Fibroblast of skin of scalp (primary cell): ENCODE measurements around the gene IGF2BP2.

Experiments used
- DNase-seq: peaks from one replicate; pipeline ENCODE4 v3.0.0-alpha.2; 2013

Gene IGF2BP2

DNA sequence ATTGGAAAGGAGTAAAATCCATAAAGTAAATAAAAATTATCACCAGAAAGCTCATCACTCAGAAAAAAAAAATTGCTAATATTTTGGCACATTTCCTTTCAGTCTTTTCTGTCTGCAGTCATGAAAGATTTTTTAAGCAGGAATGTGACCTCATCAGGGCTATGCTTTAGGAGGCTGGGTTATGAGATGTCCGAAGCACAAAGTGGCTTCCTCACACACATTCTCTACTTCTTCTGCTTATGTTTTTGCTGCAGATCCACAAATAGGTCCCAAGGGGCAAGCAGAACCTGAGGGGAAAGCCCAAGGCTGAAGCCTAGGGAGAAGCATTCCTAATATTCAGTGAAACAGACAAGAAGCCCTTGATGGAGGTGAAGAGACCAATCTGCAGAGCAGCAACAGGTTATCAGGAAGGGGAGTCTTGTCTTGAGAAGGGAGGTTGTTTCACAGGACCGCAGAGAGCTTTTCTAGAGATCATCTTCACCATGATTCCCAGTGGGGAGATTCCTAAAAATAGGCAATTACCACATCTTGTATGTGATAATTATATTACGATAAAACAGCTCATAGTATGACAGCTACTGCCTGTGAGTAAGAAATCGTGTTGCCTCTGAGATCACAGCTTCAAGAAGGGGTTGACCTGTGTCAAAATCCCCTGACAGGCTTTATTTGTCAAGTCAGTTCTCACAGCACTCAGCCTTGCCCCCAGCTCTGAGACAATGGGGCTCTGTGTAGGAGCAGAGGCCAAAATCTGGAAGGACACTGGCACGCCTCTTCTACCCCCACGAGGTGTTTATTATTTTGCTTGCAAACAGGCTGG, 60.5 kb downstream of the IGF2BP2 start:
- peak; percentile 53 for DNase-seq

DNA sequence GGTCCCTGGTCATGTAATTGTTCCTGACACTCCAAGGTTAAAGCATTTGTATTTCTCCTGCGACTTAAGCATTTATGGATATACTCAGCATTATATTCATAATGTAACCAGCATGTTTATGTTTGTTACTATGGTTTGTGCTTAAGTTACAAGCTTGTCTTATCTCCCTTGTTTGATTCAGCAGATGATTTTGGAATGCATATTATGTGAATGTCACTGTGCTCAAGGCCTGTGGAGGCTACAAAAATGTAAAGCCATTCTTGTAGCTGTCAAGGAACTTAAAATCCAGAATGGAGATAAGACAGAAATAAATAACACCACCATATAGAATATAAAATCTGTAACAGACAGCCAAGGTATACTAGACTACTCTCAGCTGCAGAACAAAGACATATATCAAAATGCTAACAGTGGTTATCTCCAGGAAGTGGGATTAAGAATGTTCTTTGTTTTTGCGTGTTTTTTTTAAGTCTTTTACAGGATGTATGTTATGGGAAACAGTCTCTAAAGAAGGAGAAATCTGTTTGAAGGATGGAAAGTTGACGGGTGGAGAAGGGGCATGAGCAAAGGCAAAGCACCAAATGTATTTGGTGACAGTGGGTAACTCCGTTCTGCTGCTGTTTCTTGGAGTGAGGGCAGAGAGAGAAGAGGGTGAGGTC, 61.4 kb downstream of the IGF2BP2 start:
- no peak for DNase-seq

DNA sequence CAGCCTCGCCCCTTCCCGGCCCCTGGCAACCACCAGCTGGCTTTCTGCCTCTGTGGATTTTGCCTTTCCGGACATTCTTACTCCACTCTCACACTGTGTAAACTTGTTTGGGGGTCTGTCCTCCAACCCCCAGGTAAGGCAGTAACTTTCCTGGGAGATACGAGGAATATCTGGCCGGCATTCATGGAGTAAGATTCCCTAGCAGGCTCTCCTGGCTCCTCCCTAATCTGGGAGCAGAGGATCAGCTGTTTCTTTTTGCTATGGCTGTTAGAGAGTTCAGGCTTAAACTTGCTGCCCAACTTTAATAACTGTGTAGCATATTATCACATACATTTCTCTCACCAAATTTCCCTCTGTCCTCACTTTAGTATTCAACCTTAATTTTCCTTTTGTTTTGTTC, 64.3 kb downstream of the IGF2BP2 start:
- no peak for DNase-seq

DNA sequence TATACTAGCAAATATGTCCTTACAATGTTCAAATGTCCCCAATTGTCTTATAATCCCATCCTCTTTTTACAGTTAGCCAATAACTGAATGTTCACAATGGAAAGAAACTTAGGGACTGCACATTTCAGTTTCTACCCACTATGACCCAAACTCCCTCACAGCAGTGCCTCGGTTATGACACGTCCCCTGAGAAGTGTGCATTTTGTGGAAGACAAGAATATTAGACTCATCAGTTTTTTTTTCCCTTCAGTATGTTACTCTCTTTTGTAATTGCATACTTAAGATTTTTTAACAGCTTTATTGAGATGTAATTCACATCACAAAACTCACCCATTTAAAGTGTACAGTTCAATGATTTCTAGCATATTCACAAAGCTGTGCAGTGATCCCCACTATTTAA, 64.8 kb downstream of the IGF2BP2 start:
- peak; percentile 49 for DNase-seq

DNA sequence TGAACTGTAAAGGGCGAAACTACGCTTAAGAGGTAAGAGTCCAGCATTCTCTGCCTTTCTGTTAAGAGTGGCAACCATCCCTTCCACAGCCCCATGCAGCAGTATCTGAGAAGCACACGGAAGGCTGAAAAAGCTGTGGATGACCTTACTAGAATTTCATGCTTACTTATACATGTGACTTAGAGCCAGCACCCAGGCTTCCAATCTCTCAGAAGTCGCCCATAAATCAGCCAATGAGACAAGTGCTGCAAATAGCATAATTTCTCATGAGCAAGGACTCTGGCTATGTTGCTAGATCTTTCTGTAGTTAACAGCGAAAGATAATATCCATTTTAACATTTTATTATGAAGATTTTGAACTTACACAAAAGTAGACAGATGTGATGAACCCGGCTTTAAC, 65.3 kb downstream of the IGF2BP2 start:
- DNase-seq, result no peak

DNA sequence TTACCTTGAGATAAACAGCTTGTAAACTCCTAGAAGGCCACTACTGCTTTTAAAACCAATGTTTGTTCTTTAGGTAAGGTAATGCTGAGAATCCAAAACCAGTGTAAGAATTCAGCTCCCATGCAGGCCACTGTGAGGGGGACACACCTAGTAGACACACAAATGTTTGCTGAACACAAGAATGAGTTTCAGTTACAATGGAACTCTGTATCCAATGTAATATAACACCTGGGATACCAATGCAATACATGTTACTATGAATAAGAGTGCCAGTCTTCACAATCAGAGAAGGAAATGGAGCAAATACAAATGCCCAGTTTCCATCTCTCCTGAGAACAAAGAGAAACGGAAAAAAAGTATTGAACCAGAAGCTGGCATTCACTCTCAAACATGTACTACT, 65.9 kb downstream of the IGF2BP2 start:
- no peak for DNase-seq

DNA sequence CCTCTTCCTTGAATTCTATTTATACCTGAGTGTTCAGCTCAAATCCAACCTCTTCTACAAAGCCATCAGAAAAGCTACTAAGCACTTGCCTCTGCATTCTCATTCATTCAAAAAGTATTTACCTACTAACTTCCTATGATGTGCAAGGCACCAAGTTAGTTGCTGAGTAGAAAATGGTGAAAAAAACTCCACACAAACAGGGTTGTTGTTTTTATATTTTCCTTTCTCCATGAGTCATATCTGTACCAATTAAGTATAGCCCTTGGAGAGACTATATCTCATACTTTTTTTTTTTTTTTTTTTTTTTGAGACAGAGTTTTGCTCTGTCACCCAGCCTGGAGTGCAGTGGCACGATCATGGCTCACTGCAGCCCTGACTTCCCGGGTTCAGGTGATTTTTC, 67.7 kb downstream of the IGF2BP2 start:
- no peak for DNase-seq

DNA sequence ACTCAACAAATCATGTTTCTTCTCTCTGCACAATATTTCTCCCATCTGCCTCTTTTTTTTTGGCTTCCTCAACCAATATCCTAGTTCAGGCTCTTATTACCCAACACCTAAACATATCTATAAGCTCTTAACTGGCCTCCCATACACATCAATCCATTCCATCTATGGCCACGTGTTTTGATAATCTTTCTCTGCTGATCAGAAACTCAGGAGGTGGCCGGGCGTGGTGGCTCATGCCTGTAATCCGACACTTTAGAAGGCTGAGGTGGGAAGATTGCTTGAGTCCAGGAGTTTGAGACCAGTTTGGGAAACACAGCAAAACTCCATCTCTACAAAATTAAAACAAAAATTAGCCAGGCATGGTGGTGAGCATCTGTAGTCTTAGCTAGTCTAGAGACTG, 68.4 kb downstream of the IGF2BP2 start:
- no peak for DNase-seq

DNA sequence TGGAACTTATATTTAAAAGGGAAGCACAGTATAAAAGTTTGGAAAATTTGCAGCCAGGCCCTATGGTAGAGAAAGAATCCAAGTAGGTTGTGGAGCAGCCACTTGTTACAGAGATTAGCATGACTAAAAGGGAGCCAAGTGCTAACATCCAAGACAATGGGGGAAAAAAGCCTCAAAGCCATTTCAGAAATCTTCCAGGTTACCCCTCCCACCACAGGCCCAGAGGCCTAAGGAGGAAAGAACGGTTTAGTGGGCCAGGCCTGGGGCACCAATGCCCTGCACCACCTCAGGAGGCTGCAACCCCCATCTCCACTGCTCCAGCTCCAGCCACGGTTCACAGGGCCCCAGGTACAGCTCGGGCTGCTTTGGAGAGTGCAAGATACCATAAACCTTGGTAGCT, 69.9 kb downstream of the IGF2BP2 start:
- DNase-seq, result no peak

DNA sequence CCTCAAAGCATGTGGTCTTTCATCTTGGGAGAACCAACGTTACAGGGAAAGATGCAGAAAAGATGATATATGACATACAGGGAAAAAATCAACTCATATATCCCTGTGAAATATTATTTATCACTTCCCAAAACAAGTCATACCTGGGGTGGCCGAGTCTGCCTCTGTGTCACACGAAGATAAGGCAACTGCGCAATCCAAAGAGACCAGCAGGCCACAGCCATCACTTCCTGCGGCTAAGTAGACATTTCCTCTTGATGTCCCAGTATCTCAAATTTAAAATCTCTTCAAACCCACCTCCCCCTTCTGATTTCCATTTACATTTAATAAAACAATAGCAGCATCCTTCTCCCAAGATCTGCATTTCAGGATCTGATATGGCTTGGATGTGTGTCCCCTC, 71.5 kb downstream of the IGF2BP2 start:
- no peak for DNase-seq

DNA sequence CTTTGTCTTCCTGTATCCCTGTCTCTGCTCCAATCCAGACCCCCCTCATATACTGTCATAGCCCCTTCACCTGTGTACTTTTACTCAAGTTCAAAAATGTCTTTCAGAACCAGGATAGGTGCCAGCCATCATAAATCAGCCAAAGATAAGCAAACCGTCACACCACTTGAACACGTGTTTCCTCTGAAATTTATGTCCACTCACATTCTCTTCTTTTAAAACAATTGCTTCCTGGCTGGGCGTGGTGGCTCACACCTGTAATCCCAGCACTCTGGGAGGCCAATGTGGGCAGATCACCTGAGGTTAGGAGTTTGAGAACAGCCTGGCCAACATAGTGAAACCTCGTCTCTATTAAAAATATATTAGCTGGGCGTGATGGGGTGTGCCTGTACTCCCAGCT, 74.1 kb downstream of the IGF2BP2 start:
- DNase-seq, result no peak

DNA sequence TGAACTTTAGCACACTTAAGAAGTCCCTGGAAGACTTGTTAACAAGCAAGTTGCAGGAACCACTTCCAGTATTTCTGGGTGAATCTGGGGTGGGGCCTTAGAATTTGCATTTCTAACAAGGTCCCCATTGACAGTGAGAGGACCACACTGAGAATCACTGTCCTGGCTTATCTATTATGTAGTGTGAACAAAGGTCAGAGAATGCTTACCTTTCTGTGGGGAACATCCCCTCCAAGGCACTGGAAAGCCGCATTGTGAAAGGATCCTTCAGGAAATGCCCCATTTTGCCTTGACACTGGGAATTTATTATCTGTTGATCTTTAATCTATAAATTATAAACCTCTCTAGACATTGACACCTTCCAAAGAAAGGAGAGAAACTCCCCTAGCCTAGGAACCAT, 74.8 kb downstream of the IGF2BP2 start:
- DNase-seq, result no peak

DNA sequence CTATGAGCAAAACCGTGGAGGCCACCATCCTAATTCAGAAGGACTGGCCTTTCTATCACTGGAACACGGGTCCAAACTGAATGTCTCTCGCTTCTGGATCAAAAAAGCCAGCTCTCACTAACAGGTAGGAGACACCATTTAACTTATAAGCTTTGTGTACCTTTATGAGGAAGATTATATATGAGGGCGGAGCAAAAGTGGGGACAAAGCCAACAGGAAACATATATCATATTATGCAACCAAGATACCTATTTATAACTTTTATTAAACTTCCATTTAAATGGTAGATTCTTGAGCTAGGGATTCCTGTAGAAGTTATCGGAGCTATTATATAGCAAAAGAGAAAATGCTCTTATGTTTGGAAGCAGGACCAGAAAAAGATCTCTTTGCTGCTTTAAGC, 78.4 kb downstream of the IGF2BP2 start:
- no peak for DNase-seq

DNA sequence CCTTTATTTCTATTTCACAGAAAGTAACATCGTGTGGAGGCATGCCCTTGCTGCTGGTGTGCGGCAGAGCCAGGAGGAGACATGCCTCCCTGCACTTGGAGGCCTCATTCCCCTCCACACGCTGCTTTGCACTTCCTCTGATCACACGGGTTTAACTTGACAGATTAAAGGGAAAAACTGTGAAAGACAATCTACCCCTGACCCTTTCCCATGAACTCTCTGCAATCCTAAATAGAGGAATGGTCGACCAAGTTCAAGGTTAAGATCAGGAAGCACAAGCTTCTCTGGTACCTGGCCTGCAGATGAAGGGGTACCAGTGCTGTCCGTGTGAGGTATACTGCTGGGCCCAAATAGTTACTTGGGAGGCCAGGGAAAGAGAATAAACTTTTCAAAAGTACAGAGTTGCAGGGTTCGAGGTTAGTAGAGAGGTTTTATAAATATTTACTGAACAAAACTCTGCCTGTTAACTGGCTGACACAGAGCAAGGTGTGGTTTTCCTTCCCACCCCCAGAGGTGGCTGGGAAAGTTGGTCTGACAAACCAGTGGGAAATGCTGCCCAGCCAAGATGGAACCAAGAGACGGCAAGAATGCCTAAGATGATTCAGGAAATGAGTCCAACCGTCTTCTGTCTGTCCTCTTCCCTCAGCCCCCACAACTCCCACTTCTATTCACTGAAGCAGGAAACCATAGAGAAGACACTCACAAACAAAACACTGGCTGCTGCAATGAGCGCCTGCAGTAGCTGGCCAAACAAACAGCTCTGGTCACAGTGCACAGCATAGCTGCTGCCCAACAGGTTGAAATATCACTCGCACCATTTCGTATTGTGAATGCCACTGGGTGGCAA, 79.6 kb downstream of the IGF2BP2 start:
- peak; percentile 85 for DNase-seq

DNA sequence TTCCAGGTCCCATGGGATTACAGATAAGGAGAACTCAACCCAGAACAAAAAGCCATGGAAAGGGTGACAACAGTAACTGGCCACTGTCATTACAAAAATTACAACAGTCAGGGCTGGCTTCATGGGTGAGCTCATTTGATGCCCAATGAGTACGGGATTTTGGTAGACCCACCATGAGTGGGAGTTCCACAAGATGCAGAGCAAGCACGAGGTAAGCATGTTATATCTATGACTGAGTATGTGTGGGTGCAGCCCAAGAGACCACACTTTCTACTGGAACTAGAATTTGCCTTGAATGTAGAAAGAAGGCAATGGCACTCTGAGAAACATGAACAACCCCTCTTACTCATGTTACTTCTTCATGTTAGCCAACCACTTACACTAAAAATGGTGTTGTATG, 83.3 kb downstream of the IGF2BP2 start:
- DNase-seq, result no peak

DNA sequence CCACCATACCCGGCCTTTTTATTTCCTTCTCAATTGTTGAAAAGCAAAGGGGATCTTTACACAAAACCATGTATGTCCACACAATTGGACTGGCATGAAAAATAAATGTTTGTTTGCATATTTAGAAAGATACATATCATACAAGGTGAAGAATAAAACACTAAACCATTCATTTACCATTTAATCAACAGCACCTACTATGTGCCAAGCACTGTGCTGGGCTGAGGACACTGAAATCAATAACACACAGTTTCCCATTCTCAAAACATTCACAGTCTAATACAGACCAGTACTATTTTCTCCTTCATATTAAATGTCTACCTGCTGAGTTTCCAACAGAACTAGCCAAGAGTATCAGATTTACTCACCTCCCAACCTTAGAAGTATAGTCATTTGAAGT, 84.7 kb downstream of the IGF2BP2 start:
- DNase-seq, result no peak

DNA sequence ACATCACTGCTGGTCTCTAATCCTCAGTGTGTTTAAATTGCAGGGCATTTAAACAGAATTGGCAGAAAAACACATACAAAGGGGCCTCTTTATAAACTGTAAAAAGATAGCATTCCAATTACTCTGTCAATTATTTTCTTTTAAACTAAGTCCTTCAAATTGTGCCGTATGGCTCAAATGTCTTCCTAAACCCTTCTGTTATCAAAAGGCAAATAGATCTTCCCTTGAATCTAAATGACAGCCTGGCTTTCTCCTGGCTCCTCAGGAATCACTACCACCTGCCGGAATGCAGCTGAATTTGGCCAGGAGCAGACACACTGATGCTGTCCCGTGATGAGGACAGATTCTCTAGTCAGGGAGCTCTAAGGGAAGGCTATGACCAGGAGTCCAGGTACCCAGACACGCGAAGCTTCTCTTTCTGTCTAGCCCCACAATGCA, 85.6 kb downstream of the IGF2BP2 start:
- no peak for DNase-seq

DNA sequence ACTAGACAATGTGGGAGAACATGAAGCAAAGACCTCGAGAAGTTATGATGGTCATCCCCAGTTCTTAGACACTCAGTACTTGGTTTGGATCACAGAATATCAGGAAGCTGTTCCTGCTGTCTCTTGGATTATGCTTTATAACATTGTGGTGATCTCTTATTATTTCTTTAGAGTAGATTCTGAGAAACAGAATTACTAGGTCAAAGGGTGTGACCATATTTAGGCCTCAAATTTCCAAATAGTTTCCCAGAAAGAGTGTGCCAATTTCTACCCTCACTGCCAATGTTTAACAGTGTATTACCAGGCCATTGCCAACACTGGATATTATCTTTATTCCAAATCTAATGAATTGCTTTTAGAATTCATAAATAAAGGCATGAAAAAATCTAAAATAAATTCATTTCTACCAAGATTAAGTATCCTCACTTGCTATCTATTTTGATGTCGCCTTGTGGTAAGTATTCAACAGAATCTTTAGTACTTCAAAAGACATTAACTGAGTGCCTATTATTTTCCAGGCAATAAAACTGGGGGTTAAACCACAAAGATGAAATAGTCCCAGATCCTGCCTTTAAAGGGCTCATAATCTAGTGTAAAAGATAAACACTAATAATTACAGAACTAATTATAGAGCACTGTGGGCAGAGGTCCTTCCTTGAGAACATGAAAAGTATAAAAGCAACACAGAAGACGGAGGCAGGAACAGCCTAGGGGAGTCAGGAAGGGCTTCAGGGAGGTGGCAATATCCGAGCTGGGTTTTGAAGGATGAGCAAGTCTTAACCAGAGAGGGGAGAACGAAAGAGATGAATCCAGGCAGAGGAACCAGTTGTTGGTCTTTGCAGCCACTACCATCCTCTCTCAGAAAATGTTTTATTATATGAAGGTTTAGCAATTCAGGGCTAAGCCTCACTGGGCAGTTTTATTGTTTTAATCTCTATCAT, 86.8 kb downstream of the IGF2BP2 start:
- DNase-seq, result no peak

DNA sequence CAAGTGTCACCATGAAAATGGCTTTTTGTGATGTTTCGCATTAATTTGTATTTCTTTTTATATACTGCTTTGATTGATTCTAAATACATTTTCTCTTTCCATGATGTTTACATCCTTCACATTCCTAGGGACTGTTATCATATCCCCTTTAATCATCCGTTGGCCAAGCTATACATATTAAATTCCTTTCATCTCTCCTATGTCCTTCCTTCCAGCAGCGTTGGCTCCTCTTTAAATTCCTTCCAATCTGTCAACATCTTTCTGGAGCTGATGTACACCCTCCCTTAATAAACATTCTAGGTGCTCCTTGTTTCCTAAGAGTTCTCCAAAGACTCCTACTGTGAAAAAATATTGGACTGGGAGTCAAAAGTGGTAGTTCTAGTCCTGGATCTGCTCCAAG, 87.8 kb downstream of the IGF2BP2 start:
- peak; percentile 79 for DNase-seq

DNA sequence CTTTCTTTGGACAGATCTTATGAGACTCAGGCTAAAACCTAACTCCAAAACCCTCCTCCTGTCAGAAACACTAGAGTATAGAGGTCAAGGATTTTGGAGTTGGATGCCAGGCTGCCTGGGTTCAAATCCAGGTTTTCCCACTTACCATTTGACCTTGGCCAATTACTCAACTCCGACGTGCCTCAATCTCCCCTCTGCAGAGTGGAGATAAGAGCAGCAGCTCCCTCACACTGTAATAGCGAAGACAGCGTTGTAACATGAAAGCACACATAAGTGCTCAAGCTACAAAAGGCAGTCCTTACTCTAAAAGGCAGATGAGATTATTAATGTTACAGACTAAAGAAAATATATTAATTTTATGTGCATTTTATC, 90.1 kb downstream of the IGF2BP2 start:
- no peak for DNase-seq

DNA sequence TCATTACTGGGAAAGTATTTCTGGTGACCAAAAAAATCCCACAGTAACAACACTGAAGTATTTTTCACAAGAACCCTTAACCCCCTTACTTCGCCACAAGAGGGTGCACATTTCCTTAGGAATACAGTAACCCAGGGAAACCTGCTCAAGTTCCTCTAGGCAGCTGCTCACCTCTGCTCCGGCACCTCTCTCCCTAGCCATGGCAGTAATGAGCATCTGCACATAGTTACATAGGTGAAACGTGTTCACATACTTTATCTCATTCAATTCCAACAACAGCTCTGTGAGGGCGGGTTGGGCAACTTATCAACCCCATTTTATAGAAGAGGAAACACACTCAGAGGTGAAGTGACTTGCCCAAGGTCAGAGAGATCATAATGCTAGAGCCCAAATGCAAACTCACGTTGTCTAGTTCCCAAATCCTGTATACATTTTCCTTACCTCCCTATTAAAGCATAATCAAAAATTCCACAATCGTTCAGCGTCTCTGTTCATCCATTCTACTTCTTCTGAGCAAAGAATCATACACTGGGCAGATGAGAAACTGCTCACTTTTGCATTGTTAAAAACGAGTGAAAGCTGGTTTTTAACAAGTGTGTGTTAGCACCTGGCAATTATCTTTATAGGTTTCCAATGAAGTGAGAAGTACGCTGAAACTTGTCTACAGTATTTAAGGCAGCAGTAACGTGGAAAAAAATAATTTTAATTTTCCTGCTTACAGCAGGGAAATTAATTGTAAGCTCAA, 90.7 kb downstream of the IGF2BP2 start:
- DNase-seq, result peak; percentile 79

DNA sequence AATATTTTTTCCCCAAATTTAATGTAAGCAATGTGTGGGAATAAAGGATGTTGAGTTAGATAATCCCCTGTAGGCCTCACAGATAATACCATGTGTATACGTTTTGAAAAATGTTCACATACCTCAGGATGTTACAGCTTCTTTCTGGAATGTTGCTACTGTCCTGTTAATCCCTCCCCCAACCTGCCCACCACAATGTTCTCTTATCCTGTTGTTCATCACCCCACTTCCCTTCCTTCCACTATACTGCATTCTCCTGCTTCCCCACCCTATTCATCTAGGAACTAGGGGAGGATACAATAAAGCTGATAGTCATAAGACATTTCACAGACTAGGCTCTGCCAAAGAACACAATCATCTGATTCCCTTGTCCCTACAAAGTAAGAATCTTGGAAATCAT, 92.1 kb downstream of the IGF2BP2 start:
- DNase-seq, result peak; percentile 93
